GM12878 (cell line): Measurements from ENCODE around the gene GADL1.

Source experiments
- CHD2 ChIP-seq: IDR thresholded peaks from 2 replicates; pipeline ENCODE4 v1.6.1; 2011; ENCODE audit warnings: low read depth, low read length, improper control_type of control experiment, borderline replicate concordance
- EZH2 ChIP-seq: IDR thresholded peaks from 2 replicates; pipeline ENCODE4 v1.6.1; 2012; ENCODE audit warnings: low read depth, mild to moderate bottlenecking, control low read depth, inconsistent platforms, low read length, borderline replicate concordance; ENCODE audit not compliant: control insufficient read depth
- NFXL1 ChIP-seq: fragments of 450-650 bp; IDR thresholded peaks from 2 replicates; pipeline ENCODE4 v1.6.1; 2017; ENCODE audit warnings: antibody characterized with exemption, mild to moderate bottlenecking, borderline replicate concordance
- NRF1 ChIP-seq: conservative IDR thresholded peaks from 2 replicates; pipeline ENCODE4 v1.6.1; 2011; ENCODE audit warnings: mild to moderate bottlenecking, low read depth, low read length, improper control_type of control experiment
- POLR2A ChIP-seq: IDR thresholded peaks from 2 replicates; pipeline ENCODE4 v1.6.1; 2011; ENCODE audit warnings: low read depth, mild to moderate bottlenecking, low read length
- SP1 ChIP-seq: IDR thresholded peaks from one replicate; pipeline ENCODE4 v1.6.1; 2011; ENCODE audit warnings: low read depth, low read length

GRCh38 chr3:30747771-30748281 lies 146.6 kb downstream of the GADL1 start:
- TF ChIP-seq NRF1 (no peak), POLR2A (no peak), NFXL1 (no peak), SP1 (no peak), EZH2 (no peak), CHD2 (no peak)
